ENCODE measurements around the gene USP12. TPM values are rescaled to one million over a fixed set of nuclear protein-coding genes. Genes with fewer than 3 reads are reported as not detected.
"Not testable (repeated sequence)": the region's sequence is repeated elsewhere in the genome, so short reads cannot be mapped to it uniquely, and the experiment has no call there.

Gene USP12
- total RNA-seq, 1 experiment from 2014 or later: 32.0 TPM

- Histone ChIP-seq H3K27ac (no peak overlapping the region), H3K36me3 (no peaks in the 10 kb centered on the region), H3K4me3 (no peak overlapping the region), H3K27me3 (no peaks in the 10 kb centered on the region), H3K4me1 (peaks cover 8% of the 10 kb centered on the region), H3K9me3 (replicated peaks) (no peaks in the 10 kb centered on the region; the same call in none of the 2 replicates)
- no peak for DNase-seq
Observed at GRCh38 chr13:27151798-27152599, 19.6 kb downstream of the USP12 start.

DNA sequence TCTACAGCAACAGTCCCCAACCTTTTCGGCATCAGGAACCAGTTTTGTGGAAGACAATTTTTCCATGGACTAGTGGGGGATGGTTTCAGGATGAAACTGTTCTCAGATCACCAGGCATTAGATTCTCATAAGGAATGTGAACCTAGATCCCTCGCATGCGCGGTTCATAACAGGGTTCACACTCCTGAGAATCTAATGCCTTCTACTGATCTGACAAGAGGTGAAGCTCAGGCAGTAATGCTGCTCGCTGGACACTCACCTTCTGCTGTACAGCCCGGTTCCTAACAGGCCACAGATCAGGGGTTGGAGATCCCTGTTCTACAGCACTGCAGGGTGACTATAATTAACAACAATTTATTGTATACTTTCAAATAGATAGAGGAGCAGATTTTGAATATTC is 21.9 kb downstream of the USP12 start:
- Histone ChIP-seq H3K4me1 (peaks cover 8% of the 10 kb centered on the region), H3K27me3 (no peaks in the 10 kb centered on the region), H3K36me3 (no peaks in the 10 kb centered on the region), H3K4me3 (no peak overlapping the region), H3K27ac (no peak overlapping the region), H3K9me3 (replicated peaks) (no peaks in the 10 kb centered on the region; the same call in 1 of the 2 replicates)
- DNase-seq: no peak

DNA sequence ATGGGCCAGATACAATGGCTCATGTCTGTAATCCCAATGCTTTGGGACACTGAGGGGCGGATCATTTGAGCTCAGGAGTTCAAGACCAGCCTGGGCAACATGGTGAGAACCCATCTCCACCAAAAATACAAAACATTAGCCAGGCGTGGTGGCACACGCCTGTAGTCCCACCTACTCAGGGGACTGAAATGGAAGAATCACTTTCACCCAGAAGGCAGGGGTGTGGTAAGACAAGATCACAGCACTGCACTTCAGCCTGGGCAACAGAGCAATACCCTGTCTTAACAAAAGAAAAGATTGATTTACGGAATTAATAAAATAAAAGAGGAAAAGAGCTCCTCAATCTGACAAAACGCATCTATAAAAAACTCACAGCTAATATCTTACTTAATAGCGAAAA is 22.7 kb downstream of the USP12 start:
- no peaks in the 10 kb centered on the region for H3K36me3 ChIP-seq
- H3K4me3 ChIP-seq: no peak overlapping the region
- DNase-seq: no peak
- no peaks in the 10 kb centered on the region for H3K27me3 ChIP-seq
- no peak overlapping the region for H3K27ac ChIP-seq
- peaks cover 8% of the 10 kb centered on the region for H3K4me1 ChIP-seq
- H3K9me3 ChIP-seq (replicated peaks): no peaks in the 10 kb centered on the region; the same call in 1 of the 2 replicates

DNA sequence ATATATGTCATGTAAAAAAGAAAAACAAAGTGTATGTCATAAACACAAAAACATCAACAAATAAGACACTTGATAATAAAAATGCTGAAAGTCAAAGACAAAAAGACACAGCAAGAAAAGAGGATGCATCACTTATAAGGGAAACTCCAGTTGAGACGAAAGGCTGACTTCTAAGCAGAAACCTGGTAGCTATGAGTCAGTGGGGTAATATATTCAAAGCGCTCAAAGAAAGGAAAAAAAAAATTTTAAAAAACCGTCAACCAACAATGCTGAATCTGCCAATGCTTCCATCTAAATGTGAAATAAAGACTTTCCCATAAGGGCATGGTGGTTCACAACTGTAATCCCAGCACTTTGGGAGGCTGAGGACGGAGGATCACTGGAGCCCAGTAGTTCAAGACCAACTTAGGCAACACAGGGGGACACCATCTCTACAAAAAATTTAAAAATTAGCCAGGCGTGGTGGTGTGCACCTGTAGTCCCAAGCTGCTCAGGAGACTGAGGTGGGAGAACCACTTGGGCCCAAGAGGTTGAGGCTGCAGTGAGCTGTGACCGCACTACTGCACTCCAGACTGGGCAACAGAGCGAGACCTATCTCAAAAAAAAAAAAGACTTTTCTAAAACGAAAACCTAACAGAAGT is 24.0 kb downstream of the USP12 start:
- H3K4me1 ChIP-seq: peaks cover 8% of the 10 kb centered on the region
- no peak overlapping the region for H3K27ac ChIP-seq
- H3K9me3 ChIP-seq (replicated peaks): no peaks in the 10 kb centered on the region; the same call in 1 of the 2 replicates
- no peaks in the 10 kb centered on the region for H3K27me3 ChIP-seq
- H3K36me3 ChIP-seq: no peaks in the 10 kb centered on the region
- DNase-seq: no peak
- no peak overlapping the region for H3K4me3 ChIP-seq

DNA sequence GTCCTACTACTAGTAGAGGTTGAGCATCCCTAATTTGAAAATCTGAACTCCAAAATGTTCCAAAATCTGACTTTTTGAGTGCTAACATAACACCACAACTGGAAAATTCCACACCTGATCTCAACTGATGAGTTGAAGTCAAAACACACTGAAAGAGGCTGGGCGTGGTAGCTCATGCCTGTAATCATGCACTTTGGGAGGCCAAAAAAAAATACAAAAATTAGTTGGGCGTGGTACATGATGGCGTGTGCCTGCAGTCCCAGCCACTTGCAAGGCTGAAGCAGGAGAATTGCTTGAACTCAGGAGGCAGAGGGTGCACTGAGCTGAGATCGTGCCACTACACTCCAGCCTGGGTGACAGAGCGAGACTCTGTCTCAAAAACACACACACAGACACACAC is 29.9 kb downstream of the USP12 start:
- Histone ChIP-seq H3K27ac (no peak overlapping the region), H3K4me3 (no peak overlapping the region), H3K36me3 (no peaks in the 10 kb centered on the region), H3K9me3 (replicated peaks) (no peaks in the 10 kb centered on the region), H3K27me3 (no peaks in the 10 kb centered on the region), H3K4me1 (peaks cover 6% of the 10 kb centered on the region)
- DNase-seq: no peak

DNA sequence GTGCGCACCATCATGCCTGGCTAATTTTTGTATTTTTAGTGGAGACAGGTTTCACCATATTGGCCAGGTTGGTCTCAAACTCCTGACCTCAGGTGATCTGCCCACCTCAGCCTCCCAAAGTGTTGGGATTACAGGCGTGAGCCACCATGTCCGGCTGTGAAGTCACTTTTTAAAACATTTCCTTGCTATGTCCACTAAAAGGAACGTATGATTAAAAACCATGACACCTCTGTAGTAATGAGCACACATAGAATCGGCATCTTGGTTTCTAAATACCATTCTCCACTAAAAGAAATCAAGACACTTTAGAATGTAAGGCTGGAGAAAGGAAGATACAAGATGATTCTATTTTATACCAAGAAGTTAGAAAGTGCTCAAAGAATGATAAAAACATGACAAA is 30.5 kb downstream of the USP12 start:
- not testable (repeated sequence) for DNase-seq; H3K4me3 ChIP-seq; H3K36me3 ChIP-seq; H3K27ac ChIP-seq; H3K27me3 ChIP-seq; H3K9me3 ChIP-seq (replicated peaks); H3K4me1 ChIP-seq

- H3K27me3 ChIP-seq: no peaks in the 10 kb centered on the region
- H3K4me3 ChIP-seq: no peak overlapping the region
- no peak overlapping the region for H3K27ac ChIP-seq
- peaks cover 6% of the 10 kb centered on the region for H3K4me1 ChIP-seq
- DNase-seq: no peak
- H3K9me3 ChIP-seq (replicated peaks): no peaks in the 10 kb centered on the region
- no peaks in the 10 kb centered on the region for H3K36me3 ChIP-seq
Observed at GRCh38 chr13:27140060-27140459, 31.6 kb downstream of the USP12 start.

DNA sequence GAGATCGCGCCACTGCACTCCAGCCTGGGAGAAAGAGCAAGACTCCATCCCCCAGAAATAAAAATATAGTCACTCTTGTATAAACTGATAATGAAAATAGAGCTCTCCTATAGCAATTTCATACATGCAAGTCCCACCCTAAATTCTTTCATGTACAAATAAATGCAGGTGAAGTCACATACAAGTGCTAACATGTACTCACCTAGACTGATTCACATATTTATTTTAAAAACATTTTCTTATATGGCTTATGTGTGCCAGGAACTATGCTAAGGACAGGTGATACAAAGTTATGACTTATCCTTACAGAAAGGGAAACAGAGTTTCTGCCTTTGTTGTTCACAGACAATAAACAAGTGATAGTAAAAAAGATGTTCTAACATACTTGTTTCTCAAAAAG is 32.0 kb downstream of the USP12 start:
- peaks cover 6% of the 10 kb centered on the region for H3K4me1 ChIP-seq
- DNase-seq: no peak
- H3K9me3 ChIP-seq (replicated peaks): no peaks in the 10 kb centered on the region
- H3K36me3 ChIP-seq: no peaks in the 10 kb centered on the region
- H3K4me3 ChIP-seq: no peak overlapping the region
- no peaks in the 10 kb centered on the region for H3K27me3 ChIP-seq
- H3K27ac ChIP-seq: no peak overlapping the region

GRCh38 chr13:27138457-27139093 is 33.0 kb downstream of the USP12 start:
- no peak for DNase-seq
- no peaks in the 10 kb centered on the region for H3K36me3 ChIP-seq

DNA sequence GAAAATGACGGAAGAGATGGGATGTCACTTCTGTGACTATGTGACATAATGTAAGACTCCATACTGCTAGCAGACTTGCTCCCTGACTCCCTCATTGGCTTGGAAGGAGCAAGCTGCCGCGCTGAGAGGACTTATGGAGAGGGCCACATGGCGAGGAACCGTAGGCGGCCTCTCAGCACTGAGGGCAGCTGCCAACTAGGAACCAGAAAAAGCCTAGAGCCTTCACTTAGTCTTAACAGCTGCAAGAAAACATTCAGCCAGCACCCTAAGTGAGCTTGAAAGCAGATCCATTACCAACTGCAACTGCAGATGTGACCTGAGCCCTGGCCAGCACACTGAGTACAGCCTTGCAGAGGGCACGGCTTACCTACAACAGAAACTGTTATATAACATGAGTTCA is 33.9 kb downstream of the USP12 start:
- Histone ChIP-seq H3K9me3 (replicated peaks) (no peaks in the 10 kb centered on the region), H3K36me3 (no peaks in the 10 kb centered on the region), H3K4me3 (peak overlapping the region; percentile 15; the same call in 1 of the 2 replicates), H3K27ac (peak overlapping the region; percentile 64), H3K4me1 (peaks cover 12% of the 10 kb centered on the region), H3K27me3 (no peaks in the 10 kb centered on the region)
- DNase-seq: peak; percentile 87 to 95

More at GRCh38 chr13:27138457-27139093, 33.0 kb downstream of the USP12 start:
- Histone ChIP-seq H3K9me3 (replicated peaks) (no peaks in the 10 kb centered on the region), H3K4me1 (peaks cover 12% of the 10 kb centered on the region), H3K27me3 (no peaks in the 10 kb centered on the region), H3K4me3 (no peak overlapping the region), H3K27ac (peak overlapping the region; percentile 64)

GRCh38 chr13:27135023-27135422 is 36.6 kb downstream of the USP12 start:
- Histone ChIP-seq H3K27ac (no peak overlapping the region), H3K36me3 (no peaks in the 10 kb centered on the region; the same call in 1 of the 2 replicates), H3K27me3 (no peaks in the 10 kb centered on the region), H3K4me3 (no peak overlapping the region), H3K4me1 (peaks cover 25% of the 10 kb centered on the region), H3K9me3 (replicated peaks) (no peaks in the 10 kb centered on the region)
- DNase-seq: no peak

DNA sequence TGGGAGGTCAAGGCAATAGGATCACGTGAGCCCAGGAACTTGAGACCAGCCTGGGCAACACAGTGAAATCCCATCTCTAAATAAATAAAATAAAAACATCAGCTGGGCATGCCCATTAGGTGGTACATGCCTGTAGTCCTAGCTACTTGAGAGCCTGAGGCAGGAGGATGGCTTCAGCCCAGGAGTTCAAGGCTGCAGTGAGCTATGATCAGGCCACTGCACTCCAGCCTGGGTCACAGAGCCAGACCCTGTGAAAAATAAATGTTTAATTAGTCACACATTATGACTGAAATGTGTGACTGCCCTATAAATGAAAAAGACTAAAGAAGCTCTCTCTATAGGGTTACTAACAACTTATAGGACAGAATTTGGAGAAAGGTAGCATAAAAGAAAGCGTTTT is 37.7 kb downstream of the USP12 start:
- peak in 1 of 2 experiments; percentile 27 for DNase-seq
- peaks cover 27% of the 10 kb centered on the region for H3K4me1 ChIP-seq
- H3K9me3 ChIP-seq (replicated peaks): no peaks in the 10 kb centered on the region
- no peak overlapping the region for H3K27ac ChIP-seq
- no peaks in the 10 kb centered on the region for H3K27me3 ChIP-seq
- no peaks in the 10 kb centered on the region; the same call in 1 of the 2 replicates for H3K36me3 ChIP-seq
- no peak overlapping the region for H3K4me3 ChIP-seq

DNA sequence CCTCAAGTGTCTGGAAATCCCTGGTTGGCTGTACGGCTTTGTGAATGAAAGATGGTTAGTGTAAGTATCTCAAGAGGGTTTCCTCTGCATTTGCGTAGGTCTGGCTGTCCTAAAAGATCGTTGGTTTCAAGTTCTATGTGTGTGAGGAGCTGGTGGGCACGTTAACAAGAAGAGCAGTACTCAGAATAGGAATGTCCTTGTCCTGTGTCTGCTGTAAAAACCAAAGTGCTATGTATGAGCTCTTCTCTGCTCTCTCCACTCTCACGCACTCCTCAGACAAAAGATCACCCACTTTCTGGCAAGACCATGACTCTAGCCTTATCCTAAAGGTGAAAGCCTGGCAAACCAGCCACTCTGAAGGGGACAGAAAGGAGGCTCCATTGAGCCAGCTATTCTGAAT is 39.1 kb downstream of the USP12 start:
- H3K27ac ChIP-seq: no peak overlapping the region
- H3K36me3 ChIP-seq: no peaks in the 10 kb centered on the region; the same call in 1 of the 2 replicates
- DNase-seq: no peak
- no peaks in the 10 kb centered on the region for H3K27me3 ChIP-seq
- no peak overlapping the region for H3K4me3 ChIP-seq
- H3K4me1 ChIP-seq: peaks cover 20% of the 10 kb centered on the region
- H3K9me3 ChIP-seq (replicated peaks): no peaks in the 10 kb centered on the region

DNA sequence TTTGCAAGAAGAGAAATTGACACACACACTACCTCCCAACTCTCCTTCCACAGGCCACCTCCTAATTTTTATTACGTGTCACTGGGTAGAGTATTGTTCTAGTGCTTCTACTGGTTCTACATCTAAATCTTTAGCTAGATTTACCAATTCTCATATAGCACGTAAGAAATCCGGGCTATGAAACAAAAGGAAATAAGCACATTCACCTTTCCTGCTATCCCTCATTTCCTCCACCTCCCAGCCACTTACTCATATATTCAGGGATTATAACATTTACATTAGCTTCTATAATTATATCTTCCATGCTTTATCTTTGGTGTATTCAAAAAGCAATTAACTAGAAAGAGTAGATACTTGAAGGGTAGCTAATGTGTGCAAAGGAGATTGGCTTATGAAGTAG is 39.7 kb downstream of the USP12 start:
- Histone ChIP-seq H3K4me1 (peaks cover 20% of the 10 kb centered on the region), H3K27me3 (no peaks in the 10 kb centered on the region), H3K4me3 (no peak overlapping the region), H3K36me3 (no peaks in the 10 kb centered on the region; the same call in 1 of the 2 replicates), H3K9me3 (replicated peaks) (no peaks in the 10 kb centered on the region), H3K27ac (no peak overlapping the region)
- no peak for DNase-seq

DNA sequence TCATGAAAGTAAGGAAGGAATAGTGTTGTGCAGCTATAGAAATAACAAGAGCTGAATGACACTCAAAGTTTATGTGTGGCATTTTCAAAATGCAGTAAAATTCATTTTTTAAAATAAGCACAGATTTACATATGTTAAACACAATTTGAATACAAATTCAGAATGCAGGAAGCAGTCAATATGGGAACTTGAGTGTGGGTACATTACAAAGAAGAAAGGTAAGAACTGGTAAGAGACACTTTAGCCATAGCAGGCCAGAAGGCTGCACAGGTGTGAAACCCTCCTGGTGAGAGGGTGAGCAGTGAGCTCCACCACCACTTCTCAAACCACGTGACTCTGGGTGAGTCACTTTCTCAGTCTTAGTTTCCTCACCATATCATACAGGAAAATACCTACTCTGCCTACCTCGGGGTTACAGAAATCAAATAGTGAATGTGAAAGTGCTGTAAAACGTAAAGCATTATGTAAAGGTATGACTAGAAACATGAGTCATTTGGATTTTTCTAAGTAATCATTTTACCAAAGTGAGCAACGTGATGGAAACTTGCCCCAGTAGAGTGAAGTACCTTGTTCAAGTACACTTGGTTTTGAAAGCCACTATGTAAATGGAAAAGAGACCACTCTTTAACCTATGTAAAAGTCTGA is 40.5 kb downstream of the USP12 start:
- Histone ChIP-seq H3K9me3 (replicated peaks) (no peaks in the 10 kb centered on the region), H3K4me1 (peaks cover 20% of the 10 kb centered on the region), H3K4me3 (no peak overlapping the region), H3K27ac (peak overlapping the region; percentile 44), H3K36me3 (no peaks in the 10 kb centered on the region; the same call in 1 of the 2 replicates), H3K27me3 (no peaks in the 10 kb centered on the region)
- DNase-seq: no peak
